WTC11 (cell line): ENCODE data around the gene CDHR5. TPM values are rescaled to one million over a fixed set of nuclear protein-coding genes. Genes with fewer than 3 reads are reported as not detected.

ENCODE experiments used
- microRNA-seq: library from miRNA; unstranded; fragments of <30 nt; microRNA quantifications from one replicate; pipeline ENCODE4 v1.2.0, GENCODE V29; 2022; ENCODE audit warnings: borderline number of aligned reads
- total RNA-seq: library from RNA; stranded (reverse); gene quantifications from 3 replicates; pipeline ENCODE4 v1.2.3, GENCODE V29; 2021

CDHR5 gene
- total RNA-seq, 1 experiment from 2014 or later, result 0.26 TPM

Small RNA genes lying within 50 kb of the gene (microRNA-seq; reads per million reads assigned to microRNA genes)
- gene MIR210, result 112 reads per million, percentile 65 among the genes with 10 or more reads in this experiment

Other genes with a start within 250 kb of the CDHR5 start
- 17.3 to 23.4 TPM (median 21.4 TPM) in 3 replicates for gene PKP3, start 230.7 kb downstream of the CDHR5 start, total RNA-seq
- gene SIGIRR, start 210.0 kb downstream of the CDHR5 start, total RNA-seq, result 85.2 to 98.9 TPM (median 91.8 TPM) in 3 replicates
- gene ANO9, start 182.9 kb downstream of the CDHR5 start, total RNA-seq, result 13.2 to 17.6 TPM (median 16.6 TPM) in 3 replicates
- gene PTDSS2, start 174.7 kb downstream of the CDHR5 start, total RNA-seq, result 49.5 to 56.8 TPM (median 55.2 TPM) in 3 replicates
- 59.0 to 67.5 TPM (median 60.4 TPM) in 3 replicates for gene RNH1, start 117.7 kb downstream of the CDHR5 start, total RNA-seq
- 42.9 to 62.4 TPM (median 48.3 TPM) in 3 replicates for gene HRAS, start 89.4 kb downstream of the CDHR5 start, total RNA-seq
- gene LRRC56, start 87.4 kb downstream of the CDHR5 start, total RNA-seq, result 2.3 to 3.4 TPM (median 2.5 TPM) in 3 replicates
- 4.0 to 6.0 TPM (median 5.9 TPM) in 3 replicates for gene LMNTD2, start 64.2 kb downstream of the CDHR5 start, total RNA-seq
- 30.6 to 39.7 TPM (median 32.5 TPM) in 3 replicates for gene RASSF7, start 64.0 kb downstream of the CDHR5 start, total RNA-seq
- 39.4 to 46.9 TPM (median 40.1 TPM) in 3 replicates for gene PHRF1, start 48.5 kb downstream of the CDHR5 start, total RNA-seq
- 11.1 to 12.0 TPM (median 11.5 TPM) in 3 replicates for gene IRF7, start 9.0 kb downstream of the CDHR5 start, total RNA-seq
- gene SCT, start 2.2 kb upstream of the CDHR5 start, total RNA-seq, result 2.3 to 3.3 TPM (median 2.9 TPM) in 3 replicates
- gene DRD4, start 12.3 kb upstream of the CDHR5 start, total RNA-seq, result 3.7 to 5.8 TPM (median 5.5 TPM) in 3 replicates
- gene DEAF1, start 70.3 kb upstream of the CDHR5 start, total RNA-seq, result 62.2 to 85.3 TPM (median 81.1 TPM) in 3 replicates
- gene TMEM80, start 70.9 kb upstream of the CDHR5 start, total RNA-seq, result 23.4 to 28.4 TPM (median 24.5 TPM) in 3 replicates
- 49.9 to 56.3 TPM (median 51.6 TPM) in 3 replicates for gene EPS8L2, start 81.3 kb upstream of the CDHR5 start, total RNA-seq
- gene TALDO1, start 122.5 kb upstream of the CDHR5 start, total RNA-seq, result 314 to 352 TPM (median 343 TPM) in 3 replicates
- 81.9 to 87.6 TPM (median 87.5 TPM) in 3 replicates for gene GATD1, start 152.5 kb upstream of the CDHR5 start, total RNA-seq
- 2.0 to 3.1 TPM (median 2.7 TPM) in 3 replicates for gene CEND1, start 165.1 kb upstream of the CDHR5 start, total RNA-seq
- 35.0 to 44.8 TPM (median 36.7 TPM) in 3 replicates for gene SLC25A22, start 173.3 kb upstream of the CDHR5 start, total RNA-seq
- gene PIDD1, start 180.3 kb upstream of the CDHR5 start, total RNA-seq, result 54.9 to 59.4 TPM (median 56.8 TPM) in 3 replicates
- 2,582 to 2,814 TPM (median 2,761 TPM) in 3 replicates for gene RPLP2, start 185.0 kb upstream of the CDHR5 start, total RNA-seq
- gene PNPLA2, start 194.0 kb upstream of the CDHR5 start, total RNA-seq, result 66.5 to 83.4 TPM (median 81.9 TPM) in 3 replicates
- gene CRACR2B, start 203.0 kb upstream of the CDHR5 start, total RNA-seq, result 46.5 to 58.6 TPM (median 55.9 TPM) in 3 replicates
- 115 to 127 TPM (median 116 TPM) in 3 replicates for gene CD151, start 208.0 kb upstream of the CDHR5 start, total RNA-seq
- gene POLR2L, start 217.6 kb upstream of the CDHR5 start, total RNA-seq, result 138 to 152 TPM (median 144 TPM) in 3 replicates
- 92.8 to 95.2 TPM (median 94.3 TPM) in 3 replicates for gene TSPAN4, start 217.9 kb upstream of the CDHR5 start, total RNA-seq